ENCODE data around the gene CPNE6.

DNA sequence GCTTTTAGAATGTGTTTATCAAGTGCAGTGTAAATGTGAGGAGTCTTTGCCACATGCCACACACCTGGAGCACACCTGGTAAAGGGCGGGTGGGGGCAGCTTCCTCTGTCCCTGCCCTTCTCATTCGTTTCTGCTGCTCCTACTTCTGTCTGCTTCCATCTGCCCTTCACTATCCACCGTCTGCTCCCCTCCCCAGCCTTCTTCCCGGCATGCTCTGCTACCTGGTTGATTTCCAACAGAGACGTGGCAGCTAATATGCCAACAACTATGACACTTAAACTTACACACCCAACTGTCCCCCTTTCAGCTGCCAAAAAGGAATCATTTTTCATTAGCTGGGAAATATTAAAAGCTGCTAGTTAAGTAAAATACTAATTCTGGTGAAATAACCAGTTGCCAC lies 28.6 kb upstream of the CPNE6 start:
- TF ChIP-seq ZFX (IDR thresholded peaks at IDR 0.05; ENCODE audit: borderline replicate concordance), result no peak
- TF ChIP-seq, protein P1, sequence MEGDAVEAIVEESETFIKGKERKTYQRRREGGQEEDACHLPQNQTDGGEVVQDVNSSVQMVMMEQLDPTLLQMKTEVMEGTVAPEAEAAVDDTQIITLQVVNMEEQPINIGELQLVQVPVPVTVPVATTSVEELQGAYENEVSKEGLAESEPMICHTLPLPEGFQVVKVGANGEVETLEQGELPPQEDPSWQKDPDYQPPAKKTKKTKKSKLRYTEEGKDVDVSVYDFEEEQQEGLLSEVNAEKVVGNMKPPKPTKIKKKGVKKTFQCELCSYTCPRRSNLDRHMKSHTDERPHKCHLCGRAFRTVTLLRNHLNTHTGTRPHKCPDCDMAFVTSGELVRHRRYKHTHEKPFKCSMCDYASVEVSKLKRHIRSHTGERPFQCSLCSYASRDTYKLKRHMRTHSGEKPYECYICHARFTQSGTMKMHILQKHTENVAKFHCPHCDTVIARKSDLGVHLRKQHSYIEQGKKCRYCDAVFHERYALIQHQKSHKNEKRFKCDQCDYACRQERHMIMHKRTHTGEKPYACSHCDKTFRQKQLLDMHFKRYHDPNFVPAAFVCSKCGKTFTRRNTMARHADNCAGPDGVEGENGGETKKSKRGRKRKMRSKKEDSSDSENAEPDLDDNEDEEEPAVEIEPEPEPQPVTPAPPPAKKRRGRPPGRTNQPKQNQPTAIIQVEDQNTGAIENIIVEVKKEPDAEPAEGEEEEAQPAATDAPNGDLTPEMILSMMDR (IDR thresholded peaks at IDR 0.05), result no peak
